T-helper 9 cell (primary cell): ENCODE data around the gene CEACAM21.
A peak's percentile ranks its signal among the peaks of the same experiment; 100 is the strongest.

Source experiments
- DNase-seq: peaks from one replicate; pipeline ENCODE4 v3.0.0-alpha.2; 2020
- total RNA-seq, 2 donors: gene quantifications; one replicate each; lab custom pipeline; 2026; lab: John Stamatoyannopoulos, UW

CEACAM21 gene
- total RNA-seq, result 20.5 to 31.7 reads per million in 2 donors

DNA sequence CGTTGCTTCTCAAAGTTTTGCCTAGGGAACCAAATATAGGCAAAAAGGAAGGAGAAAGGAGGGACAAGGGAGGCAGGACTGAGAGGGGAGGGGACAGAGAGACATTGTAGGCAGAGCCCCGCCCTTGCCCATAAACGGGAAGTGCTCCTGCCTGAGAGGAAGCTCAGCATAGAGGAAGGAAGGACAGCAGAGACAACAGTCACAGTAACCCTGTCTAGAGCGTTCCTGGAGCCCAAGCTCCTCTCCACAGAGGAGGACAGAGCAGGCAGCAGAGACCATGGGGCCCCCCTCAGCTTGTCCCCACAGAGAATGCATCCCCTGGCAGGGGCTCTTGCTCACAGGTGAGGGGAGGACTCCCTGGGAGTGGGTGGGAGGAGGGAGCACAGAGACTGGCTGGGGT, at the start of gene CEACAM21:
Gene CEACAM21 (plus strand): TSS at position 169 of the 400 bp plus-strand sequence. CDS start 109 bp downstream, at position 278.
- no peak for DNase-seq

DNA sequence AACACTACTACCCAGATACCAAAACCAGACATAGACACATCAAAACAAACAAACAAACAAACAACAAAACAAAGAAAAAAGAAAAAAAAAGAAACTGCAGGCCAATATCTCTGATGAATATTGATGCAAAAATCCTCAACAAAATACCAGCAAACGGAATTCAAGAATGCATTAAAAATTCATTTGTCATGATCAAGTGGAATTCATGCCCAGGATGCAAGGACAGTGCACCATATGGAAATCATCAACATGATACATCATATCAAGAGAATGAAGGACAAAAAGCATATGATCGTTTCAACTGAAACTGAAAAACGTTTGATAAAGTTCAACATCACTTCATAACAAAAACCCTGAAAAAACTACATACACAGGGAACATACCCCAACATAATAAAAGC, 48.9 kb upstream of the CEACAM21 start:
- DNase-seq, result no peak

- DNase-seq, result no peak
These were observed 47.9 kb upstream of the CEACAM21 start for GRCh38 chr19:41528106-41528505.

GRCh38 chr19:41529484-41530183, 46.3 kb upstream of the CEACAM21 start:
- DNase-seq, result no peak

- DNase-seq, result no peak
These were observed 45.8 kb upstream of the CEACAM21 start for GRCh38 chr19:41530184-41530534.

DNA sequence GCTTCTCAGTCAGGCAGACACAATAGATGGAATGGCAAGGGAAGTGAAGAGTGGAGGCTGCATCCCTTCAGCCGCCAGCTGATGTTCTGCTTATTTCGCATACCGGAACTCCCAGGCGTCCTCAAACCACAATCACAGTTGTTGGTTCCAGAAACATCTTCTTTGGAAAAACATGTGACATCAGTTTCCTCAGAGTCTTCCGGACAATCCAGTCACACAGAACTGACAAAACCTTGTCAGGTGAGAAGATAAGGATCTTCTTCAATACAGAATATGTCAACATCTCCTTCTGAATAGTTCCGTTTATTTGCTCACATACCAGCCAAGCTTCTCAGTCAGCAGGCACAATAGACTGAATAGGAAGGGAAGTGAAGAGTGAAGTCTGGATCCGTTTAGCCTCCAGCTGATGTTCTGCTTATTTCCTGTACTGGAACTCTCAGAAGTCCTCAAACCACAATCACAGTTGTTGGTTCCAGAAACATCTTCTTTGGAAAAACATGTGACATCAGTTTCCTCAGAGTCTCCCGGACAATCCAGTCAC, 45.1 kb upstream of the CEACAM21 start:
- no peak for DNase-seq

GRCh38 chr19:41531438-41532311, 44.3 kb upstream of the CEACAM21 start:
- DNase-seq, result peak; percentile 73

DNA sequence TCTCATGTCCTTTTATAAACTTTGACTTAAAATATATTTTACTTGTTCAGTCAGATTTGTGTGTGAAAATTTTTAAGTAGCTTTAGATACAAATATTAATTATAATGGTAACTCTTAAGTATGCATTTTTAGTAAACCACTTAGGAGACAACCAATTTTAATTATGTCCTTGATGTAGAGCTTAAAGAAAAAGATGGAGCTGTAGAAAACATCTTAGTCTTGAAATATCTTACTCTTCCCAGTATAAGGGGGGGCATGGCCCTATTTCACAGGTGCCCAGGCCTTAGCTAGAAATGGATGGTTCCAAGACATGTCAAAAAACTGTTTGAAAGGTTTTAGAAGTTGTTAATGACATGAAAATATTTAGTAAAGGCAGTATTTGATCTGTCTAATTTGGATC, 43.4 kb upstream of the CEACAM21 start:
- DNase-seq, result no peak

GRCh38 chr19:41533671-41534215, 42.2 kb upstream of the CEACAM21 start:
- DNase-seq, result no peak

DNA sequence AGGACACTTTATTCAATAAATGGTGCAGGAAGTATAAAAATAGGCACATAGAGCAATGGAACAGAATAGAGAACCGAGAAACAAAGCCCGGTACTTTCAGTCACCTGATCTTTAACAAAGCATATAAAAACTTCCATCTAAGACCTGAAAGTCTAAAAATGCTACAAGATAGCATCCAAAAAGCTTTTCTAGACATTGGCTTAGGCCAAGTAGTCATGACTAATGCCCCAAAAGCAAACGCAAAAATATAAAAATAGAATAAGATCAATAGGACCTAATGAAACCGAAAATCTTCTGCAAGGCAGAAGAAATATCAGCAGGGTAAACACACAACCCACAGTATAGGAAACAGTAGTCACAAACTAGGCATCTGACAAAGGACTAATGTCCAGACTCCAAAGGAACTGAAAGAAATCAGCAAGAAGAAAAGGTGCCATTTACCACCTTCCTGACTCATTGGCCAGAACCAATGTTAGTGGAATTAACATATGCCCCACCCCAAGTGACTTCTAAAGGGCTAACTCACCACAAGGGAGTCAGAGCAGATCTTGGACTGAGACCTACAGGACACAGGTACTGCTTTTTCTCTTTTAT, 40.8 kb upstream of the CEACAM21 start:
- DNase-seq, result no peak

DNA sequence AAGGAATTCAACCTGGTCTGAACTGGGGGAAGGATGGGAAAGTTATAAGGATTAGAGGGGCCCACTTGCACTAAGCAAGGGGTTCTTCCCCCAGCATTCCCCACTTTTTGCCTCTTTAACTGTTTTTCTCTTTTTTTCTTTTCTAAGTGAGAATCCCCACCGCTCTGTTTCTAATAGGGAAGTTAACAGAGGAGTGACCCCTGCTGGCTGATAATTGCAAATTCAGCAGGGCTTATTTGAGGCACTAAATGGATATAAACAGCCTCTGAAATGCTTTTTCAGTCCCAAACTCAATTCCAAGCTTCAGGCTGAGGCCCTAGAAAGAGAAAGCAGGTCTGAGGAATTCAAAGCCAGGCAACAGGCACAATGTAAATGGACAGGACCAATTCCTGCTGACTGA, 38.2 kb upstream of the CEACAM21 start:
- no peak for DNase-seq

- DNase-seq, result no peak
These were observed 35.8 kb upstream of the CEACAM21 start for GRCh38 chr19:41540041-41540695.

DNA sequence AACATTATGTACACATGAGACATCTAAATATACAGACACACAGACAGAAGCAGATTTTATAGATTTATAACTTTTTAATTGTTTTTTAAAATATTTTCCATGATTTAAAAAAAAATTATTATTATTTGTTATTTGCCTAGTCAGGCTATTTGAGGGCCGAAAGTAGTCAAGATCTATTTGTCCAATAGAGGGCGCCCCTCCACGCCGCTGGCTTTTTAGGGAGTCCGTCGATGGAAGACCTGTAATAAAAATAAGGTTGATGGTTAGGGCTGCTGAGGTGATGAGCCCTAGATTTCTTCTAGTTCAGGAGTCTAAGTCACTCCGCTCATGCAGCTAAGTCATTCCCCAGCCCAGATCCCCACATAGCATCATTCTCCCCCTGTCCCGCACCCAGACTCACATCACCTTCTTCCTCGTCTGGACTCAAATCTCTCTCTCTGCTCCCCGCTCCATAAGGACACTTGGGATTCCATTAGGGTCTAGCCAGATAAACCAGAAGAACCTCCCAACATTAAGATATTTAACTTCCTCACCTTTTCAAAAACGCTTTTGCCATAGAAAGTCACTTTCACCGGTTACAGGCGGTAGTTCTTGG, 33.9 kb upstream of the CEACAM21 start:
- peak; percentile 73 for DNase-seq

GRCh38 chr19:41542622-41543021, 33.3 kb upstream of the CEACAM21 start:
- DNase-seq, result no peak

DNA sequence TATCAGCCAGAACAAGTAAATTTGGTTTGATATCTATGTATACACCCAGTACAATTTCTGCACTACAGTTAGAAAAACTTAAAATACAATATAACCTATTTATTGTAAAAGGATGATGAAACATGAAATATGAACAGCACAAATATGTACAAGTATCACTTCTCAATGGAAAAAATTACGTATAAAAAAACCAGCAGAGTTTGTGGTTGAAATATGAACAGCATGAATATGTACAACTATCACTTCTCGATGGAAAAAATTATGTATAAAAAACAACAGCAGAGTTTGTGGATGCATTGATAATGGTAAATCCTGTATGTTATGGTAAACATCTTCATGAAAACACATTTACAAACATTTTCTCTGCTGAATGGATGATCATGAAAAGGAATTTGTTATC, 32.4 kb upstream of the CEACAM21 start:
- no peak for DNase-seq

DNA sequence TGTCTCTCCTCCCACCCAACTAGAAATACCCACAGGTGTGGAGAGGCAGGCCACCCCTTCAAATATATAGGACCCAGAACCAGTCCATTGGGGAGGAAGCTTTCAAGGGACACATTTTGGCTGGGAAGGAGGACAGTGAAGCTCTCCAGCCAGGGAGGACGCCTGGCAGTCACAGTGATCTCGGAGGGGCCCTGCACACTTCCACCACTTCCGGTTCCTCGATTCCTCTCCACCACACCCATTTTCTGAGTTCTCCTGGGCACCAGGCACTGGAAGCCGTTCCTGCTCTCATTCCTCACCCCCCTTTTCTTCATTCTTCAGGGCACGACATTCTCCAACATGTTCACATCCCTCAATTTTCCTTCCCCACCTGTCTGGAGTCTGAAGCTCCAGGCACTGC, 30.4 kb upstream of the CEACAM21 start:
- no peak for DNase-seq

GRCh38 chr19:41546386-41546789, 29.6 kb upstream of the CEACAM21 start:
- DNase-seq, result no peak

DNA sequence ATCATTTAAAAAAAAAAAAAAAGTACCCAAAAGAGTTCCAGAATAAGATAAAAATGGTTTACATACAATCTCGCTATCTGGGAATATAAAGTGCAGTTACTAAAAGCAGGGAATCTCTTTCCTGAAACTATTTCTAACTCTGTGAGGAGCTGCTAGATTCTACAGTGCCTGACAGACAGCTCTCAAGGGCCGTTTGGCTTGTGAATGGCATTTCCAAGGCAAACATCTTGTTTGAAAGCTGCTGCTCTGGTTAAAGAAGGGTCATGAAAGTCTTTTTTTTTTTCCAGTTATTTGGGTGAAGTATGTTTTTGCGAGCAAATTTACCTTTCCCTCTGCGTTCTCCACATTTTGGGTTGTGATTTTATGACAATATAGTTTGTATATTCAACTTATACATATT, 29.0 kb upstream of the CEACAM21 start:
- no peak for DNase-seq

GRCh38 chr19:41547569-41547968, 28.4 kb upstream of the CEACAM21 start:
- no peak for DNase-seq

DNA sequence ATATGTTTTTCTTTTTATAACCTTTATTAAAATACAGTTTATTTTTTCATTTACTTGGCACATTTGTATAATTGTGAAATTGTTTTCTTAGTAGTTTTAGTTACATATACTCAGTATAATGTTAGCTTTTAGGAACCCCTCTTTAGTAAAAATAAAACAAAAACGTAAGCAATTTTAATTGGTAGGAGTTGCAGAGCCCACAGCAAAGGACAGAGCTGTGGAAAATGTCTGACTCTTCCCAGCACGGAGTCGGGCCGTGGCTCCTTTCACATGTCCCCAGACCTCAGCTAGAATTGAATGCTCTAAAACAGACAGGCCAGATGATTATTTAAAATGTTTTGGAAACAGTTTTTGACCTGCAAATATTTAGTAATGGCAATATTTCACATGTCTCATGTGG, 27.9 kb upstream of the CEACAM21 start:
- DNase-seq, result no peak

GRCh38 chr19:41548954-41549688, 26.8 kb upstream of the CEACAM21 start:
- DNase-seq, result peak; percentile 65
